HEK293 (cell line): Measurements from ENCODE around the gene FLT4.

ENCODE experiments used
- CTCF ChIA-PET: fragments of 350-600 bp; formaldehyde crosslinking; extraction: SDS; loops from one replicate; lab custom pipeline; 2021; ENCODE audit warnings: antibody characterized with exemption; lab: Yijun Ruan, JAX
- POLR2A ChIA-PET: fragments of 300-600 bp; formaldehyde crosslinking; extraction: SDS; loops from one replicate; lab custom pipeline; 2020; ENCODE audit warnings: antibody characterized with exemption, inconsistent platforms; lab: Yijun Ruan, JAX
- H3K27ac ChIP-seq: fragments of 200-500 bp; sonication (Bioruptor generic); 2 replicates; pipeline ENCODE4 v1.5.1; 2014; ENCODE audit warnings: low read depth, low read length, control low read depth, inconsistent platforms; ENCODE audit errors: extremely low read depth
- H3K36me3 ChIP-seq, 2 experiments: fragments of 200-500 bp in 1 of 2; sonication (Bioruptor generic) in 1 of 2; 1 replicate in 1 of 2; 2 replicates in 1 of 2; pipeline ENCODE4 v1.5.1; 2014 to 2017; ENCODE audit warnings: inconsistent platforms in 2 of 2, low read length in 2 of 2; ENCODE audit not compliant: control insufficient read depth in 2 of 2, insufficient read depth in 1 of 2
- H3K4me1 ChIP-seq: fragments of 200-500 bp; sonication (Bioruptor generic); 2 replicates; pipeline ENCODE4 v1.5.1; 2014; ENCODE audit warnings: mild to moderate bottlenecking, low read length, inconsistent platforms; ENCODE audit not compliant: control insufficient read depth, insufficient read depth
- H3K4me3 ChIP-seq: 2 replicates; pipeline ENCODE4 v1.5.1; 2011; ENCODE audit warnings: low read depth, mild to moderate bottlenecking, control low read depth, low read length, moderate library complexity
- H3K9me3 ChIP-seq: fragments of 200-500 bp; sonication (Bioruptor generic); 2 replicates; pipeline ENCODE4 v1.5.1; 2014; ENCODE audit warnings: low read depth, low read length, inconsistent platforms; ENCODE audit not compliant: control insufficient read depth, insufficient read depth
- KLF17 ChIP-seq: fragments of 450-650 bp; formaldehyde crosslinking; IDR thresholded peaks from 2 replicates; pipeline ENCODE4 v1.5.1; 2016; ENCODE audit warnings: missing biosample characterization, missing genetic modification characterization
- SP7 ChIP-seq: fragments of 450-650 bp; formaldehyde crosslinking; IDR thresholded peaks from 2 replicates; pipeline ENCODE4 v1.5.1; 2016; ENCODE audit warnings: missing biosample characterization, missing genetic modification characterization
- ZBTB17 ChIP-seq: fragments of 450-650 bp; formaldehyde crosslinking; IDR thresholded peaks from 2 replicates; pipeline ENCODE4 v1.5.1; 2016; ENCODE audit warnings: missing biosample characterization, missing genetic modification characterization
- ZFHX2 ChIP-seq: fragments of 450-650 bp; formaldehyde crosslinking; conservative IDR thresholded peaks from 2 replicates; pipeline ENCODE4 v1.5.1; 2016; ENCODE audit warnings: missing biosample characterization, missing genetic modification characterization
- ZFP69B ChIP-seq: fragments of 450-650 bp; formaldehyde crosslinking; IDR thresholded peaks from 2 replicates; pipeline ENCODE4 v1.5.1; 2016; ENCODE audit warnings: missing biosample characterization, missing genetic modification characterization
- ZNF121 ChIP-seq: fragments of 450-650 bp; formaldehyde crosslinking; IDR thresholded peaks from 2 replicates; pipeline ENCODE4 v1.5.1; 2016; ENCODE audit warnings: missing biosample characterization, missing genetic modification characterization
- ZNF138 ChIP-seq: fragments of 450-650 bp; formaldehyde crosslinking; IDR thresholded peaks from 2 replicates; pipeline ENCODE4 v1.5.1; 2016; ENCODE audit warnings: missing biosample characterization, missing genetic modification characterization, borderline replicate concordance
- ZNF19 ChIP-seq: fragments of 450-650 bp; formaldehyde crosslinking; IDR thresholded peaks from 2 replicates; pipeline ENCODE4; 2016; ENCODE audit warnings: missing biosample characterization, missing genetic modification characterization, low read depth
- ZNF266 ChIP-seq: fragments of 450-650 bp; formaldehyde crosslinking; IDR thresholded peaks from 2 replicates; pipeline ENCODE4 v1.5.1; 2016; ENCODE audit warnings: missing biosample characterization, missing genetic modification characterization, low read depth
- ZNF366 ChIP-seq: fragments of 450-650 bp; formaldehyde crosslinking; conservative IDR thresholded peaks from 2 replicates; pipeline ENCODE4 v1.5.1; 2016; ENCODE audit warnings: missing biosample characterization, missing genetic modification characterization
- ZNF37A ChIP-seq: fragments of 450-650 bp; IDR thresholded peaks from 2 replicates; pipeline ENCODE4 v1.5.1; 2018; ENCODE audit warnings: missing biosample characterization, missing genetic modification characterization
- ZNF473 ChIP-seq: fragments of 450-650 bp; formaldehyde crosslinking; IDR thresholded peaks from 2 replicates; pipeline ENCODE4 v1.5.1; 2017; ENCODE audit warnings: missing biosample characterization, missing genetic modification characterization
- ZNF518A ChIP-seq: fragments of 450-650 bp; formaldehyde crosslinking; conservative IDR thresholded peaks from 2 replicates; pipeline ENCODE4 v1.5.1; 2016; ENCODE audit warnings: low read depth, missing biosample characterization, missing genetic modification characterization
- ZNF707 ChIP-seq: fragments of 450-650 bp; formaldehyde crosslinking; IDR thresholded peaks from 2 replicates; pipeline ENCODE4 v1.5.1; 2016; ENCODE audit warnings: missing biosample characterization, missing genetic modification characterization
- ZNF785 ChIP-seq: fragments of 450-650 bp; formaldehyde crosslinking; IDR thresholded peaks from 2 replicates; pipeline ENCODE4 v1.5.1; 2016; ENCODE audit warnings: missing biosample characterization, missing genetic modification characterization
- ZNF837 ChIP-seq: fragments of 450-650 bp; formaldehyde crosslinking; IDR thresholded peaks from 2 replicates; pipeline ENCODE4 v1.5.1; 2016; ENCODE audit warnings: missing biosample characterization, missing genetic modification characterization
- ZSCAN30 ChIP-seq: fragments of 450-650 bp; IDR thresholded peaks from 2 replicates; pipeline ENCODE4 v1.5.1; 2018; ENCODE audit warnings: missing biosample characterization, mild to moderate bottlenecking, missing genetic modification characterization, moderate library complexity
- TF ChIP-seq, protein P1 (sequence below): fragments of 450-650 bp; formaldehyde crosslinking; IDR thresholded peaks from 2 replicates; pipeline ENCODE4 v1.5.1; 2016; ENCODE audit warnings: missing biosample characterization, missing genetic modification characterization

The FLT4 gene

DNA sequence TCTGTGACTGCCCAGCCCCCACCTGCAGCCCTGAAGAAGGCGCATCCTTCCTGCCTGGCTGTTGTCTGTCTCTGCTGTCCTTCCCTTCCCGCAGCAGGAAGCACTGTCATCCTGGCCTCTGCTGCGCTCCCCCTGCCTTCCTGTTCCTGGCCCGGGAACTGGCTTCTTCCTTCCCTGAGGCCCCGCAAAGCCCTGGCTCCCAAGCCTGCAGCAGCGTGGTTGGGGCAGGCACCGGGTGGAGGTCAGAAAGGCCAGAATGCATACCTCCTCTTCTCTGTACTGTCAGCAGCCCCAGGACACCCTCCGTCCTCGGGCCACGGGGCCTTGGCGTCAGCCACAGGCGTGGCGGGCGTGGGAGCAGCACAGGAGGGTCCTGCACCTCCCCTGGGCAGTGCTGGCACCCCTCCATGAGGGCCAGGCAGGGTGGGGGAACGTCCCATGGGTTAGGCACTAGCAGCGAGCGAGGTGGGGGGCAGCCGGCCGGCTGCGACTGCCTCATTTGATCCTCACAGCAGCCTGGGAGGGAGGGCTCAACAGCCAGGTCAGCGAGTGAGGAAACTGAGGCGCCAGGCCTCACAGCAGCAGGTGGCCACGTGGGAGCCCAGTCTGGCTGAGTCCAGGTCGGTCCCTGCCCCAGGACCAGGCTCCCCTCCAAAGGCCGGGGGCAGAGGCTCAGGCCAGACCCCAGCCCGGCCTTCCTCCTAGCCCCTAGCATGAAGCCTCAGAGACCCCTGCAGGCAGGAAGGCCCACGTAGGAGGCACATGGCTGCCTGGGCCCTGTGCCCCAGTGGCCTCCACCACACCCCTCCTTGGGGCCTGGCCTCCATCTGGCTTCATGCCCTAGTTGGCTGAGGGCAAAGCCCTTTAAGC lies 9.4 kb downstream of the FLT4 start:
- no peak overlapping the region for H3K4me3 ChIP-seq
- CTCF ChIA-PET, result no interaction called here
- POLR2A ChIA-PET, result no interaction called here
- H3K9me3 ChIP-seq, result no peaks in the 10 kb centered on the region
- TF ChIP-seq KLF17 (0 out of 2 replicates have a peak, but pooled peaks have one; percentile 26), ZNF518A (no peak)
- no peaks in the 10 kb centered on the region for H3K36me3 ChIP-seq
- H3K27ac ChIP-seq, result no peak overlapping the region
- H3K4me1 ChIP-seq, result no peaks in the 10 kb centered on the region

GRCh38 chr5:180639287-180639686 lies 10.1 kb downstream of the FLT4 start:
- POLR2A ChIA-PET, result no interaction called here
- Histone ChIP-seq H3K36me3 (no peaks in the 10 kb centered on the region), H3K4me1 (no peaks in the 10 kb centered on the region), H3K27ac (no peak overlapping the region), H3K9me3 (no peaks in the 10 kb centered on the region), H3K4me3 (no peak overlapping the region)
- CTCF ChIA-PET, result interaction anchor here (0.8 kb wide), 1 partner anchor 20 kb away, joined by 7 read pairs; no protein-coding TSS in a partner anchor
- TF ChIP-seq ZSCAN30 (tag by site-specific recombination) (no peak), SP7 (tag by site-specific recombination) (no peak), ZNF19 (tag by site-specific recombination) (no peak), ZNF121 (no peak), ZNF366 (peak; percentile 94), ZNF785 (no peak), ZBTB17 (peak; percentile 78), ZNF837 (no peak), ZNF37A (tag by site-specific recombination) (no peak), ZNF138 (tag by site-specific recombination) (no peak), ZNF266 (tag by site-specific recombination) (no peak), ZFP69B (no peak), ZNF707 (no peak), ZFHX2 (no peak), ZNF473 (tag by site-specific recombination) (no peak)
- TF ChIP-seq, protein P1, sequence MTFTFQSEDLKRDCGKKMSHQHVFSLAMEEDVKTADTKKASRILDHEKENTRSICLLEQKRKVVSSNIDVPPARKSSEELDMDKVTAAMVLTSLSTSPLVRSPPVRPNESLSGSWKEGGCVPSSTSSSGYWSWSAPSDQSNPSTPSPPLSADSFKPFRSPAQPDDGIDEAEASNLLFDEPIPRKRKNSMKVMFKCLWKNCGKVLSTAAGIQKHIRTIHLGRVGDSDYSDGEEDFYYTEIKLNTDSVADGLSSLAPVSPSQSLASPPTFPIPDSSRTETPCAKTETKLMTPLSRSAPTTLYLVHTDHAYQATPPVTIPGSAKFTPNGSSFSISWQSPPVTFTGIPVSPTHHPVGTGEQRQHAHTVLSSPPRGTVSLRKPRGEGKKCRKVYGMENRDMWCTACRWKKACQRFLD (tag by site-specific recombination), result no peak
